K562 (cell line): ENCODE results near the gene LBHD2. TPM values are rescaled to one million over a fixed set of nuclear protein-coding genes. Genes with fewer than 3 reads are reported as not detected.

Experiments
- ARID1B ChIP-seq: fragments of 450-650 bp; IDR thresholded peaks from 2 replicates; pipeline ENCODE4 v1.6.1; 2016; ENCODE audit warnings: antibody characterized with exemption, mild to moderate bottlenecking, inconsistent platforms
- ATF1 ChIP-seq, 2 experiments: fragments of 450-650 bp in 1 of 2; IDR thresholded peaks; 2 replicates each; pipeline ENCODE4 v1.6.1; 2016; ENCODE audit warnings: missing compliant biosample characterization in 1 of 2, missing genetic modification characterization in 1 of 2
- HNRNPH1 ChIP-seq: fragments of 200-400 bp; formaldehyde crosslinking; optimal IDR thresholded peaks from 2 replicates; pipeline ENCODE3; 2017; ENCODE audit warnings: low read depth, mild to moderate bottlenecking, low read length, moderate library complexity
- HNRNPLL ChIP-seq: fragments of 200-400 bp; formaldehyde crosslinking; IDR thresholded peaks from 2 replicates; pipeline ENCODE4 v1.6.1; 2017; ENCODE audit warnings: low read length, low read depth, mild to moderate bottlenecking; ENCODE audit not compliant: poor library complexity, severe bottlenecking
- L3MBTL2 ChIP-seq: fragments of 450-650 bp; IDR thresholded peaks from 2 replicates; pipeline ENCODE4 v1.6.1; 2016; ENCODE audit warnings: mild to moderate bottlenecking, moderate library complexity
- LEF1 ChIP-seq: fragments of 450-650 bp; IDR thresholded peaks from 2 replicates; pipeline ENCODE4 v1.6.1; 2016; ENCODE audit warnings: mild to moderate bottlenecking
- MTA2 ChIP-seq: fragments of 450-650 bp; IDR thresholded peaks from 2 replicates; pipeline ENCODE4 v1.6.1; 2016; ENCODE audit warnings: low read depth
- RB1 ChIP-seq: fragments of 450-650 bp; IDR thresholded peaks from 2 replicates; pipeline ENCODE4 v1.6.1; 2017; ENCODE audit warnings: low read depth, mild to moderate bottlenecking
- SPI1 ChIP-seq: IDR thresholded peaks from 2 replicates; pipeline ENCODE4 v1.6.1; 2011; ENCODE audit warnings: low read depth, low read length, control low read depth, borderline replicate concordance
- TAF7 ChIP-seq: fragments of 450-650 bp; IDR thresholded peaks from 2 replicates; pipeline ENCODE4 v1.6.1; 2016; ENCODE audit warnings: missing genetic modification characterization, missing compliant biosample characterization
- THRAP3 ChIP-seq: fragments of 450-650 bp; IDR thresholded peaks from 2 replicates; pipeline ENCODE4 v1.6.1; 2016; ENCODE audit warnings: mild to moderate bottlenecking, inconsistent platforms, borderline replicate concordance
- U2AF1 ChIP-seq: fragments of 200-400 bp; formaldehyde crosslinking; optimal IDR thresholded peaks from 2 replicates; pipeline ENCODE3; 2017; ENCODE audit warnings: mild to moderate bottlenecking, low read depth, low read length, moderate library complexity
- YY1 ChIP-seq, 3 experiments: IDR thresholded peaks; 2 replicates each; pipeline ENCODE4 v1.6.1; 2011; ENCODE audit warnings: low read length in 2 of 3, mild to moderate bottlenecking in 2 of 3, moderate library complexity in 2 of 3, borderline replicate concordance in 1 of 3, control low read depth in 1 of 3, low read depth in 1 of 3; ENCODE audit not compliant: insufficient read depth in 3 of 3, insufficient replicate concordance in 2 of 3, control insufficient read depth in 1 of 3, insufficient read length in 1 of 3; ENCODE audit errors: extremely low read depth in 1 of 3
- ZNF23 ChIP-seq: fragments of 250-450 bp; sonication (Bioruptor Pico); IDR thresholded peaks from 2 replicates; pipeline ENCODE4 v1.4.0; 2020; ENCODE audit warnings: mild to moderate bottlenecking
- polyA plus RNA-seq, 8 experiments: library from polyadenylated mRNA; depleted of rRNA in 4 of 8; stranded (reverse) in 5 of 8; unstranded in 3 of 8; fragments of >200 nt; fragmentation: Nextera tagmentation in 2 of 8; fragmentation: Illumina TruSeq in 1 of 8; extraction: Ambion mirVana in 2 of 8; extraction: Trizol in 1 of 8; gene quantifications; 2 replicates each; pipeline versions ENCODE4 v1.2.1 to v1.2.3, GENCODE V29; 2011 to 2014; ENCODE audit warnings: inconsistent platforms in 1 of 8, missing spikeins in 1 of 8
- total RNA-seq, 7 experiments: library from RNA; depleted of rRNA in 6 of 7; stranded (reverse); fragments of >200 nt in 6 of 7; fragmentation: Illumina TruSeq in 2 of 7; extraction: Trizol in 2 of 7; gene quantifications; 2 replicates each; pipeline versions ENCODE4 v1.2.1 to v1.2.3, GENCODE V29; 2011 to 2021; ENCODE audit warnings: low replicate concordance in 1 of 7
- TF ChIP-seq, protein P1 (sequence below): fragments of 450-650 bp; IDR thresholded peaks from 2 replicates; pipeline ENCODE4 v1.6.1; 2017; ENCODE audit warnings: antibody characterized with exemption, mild to moderate bottlenecking
- TF ChIP-seq, protein P2 (sequence below): sonication (generic); formaldehyde crosslinking; IDR thresholded peaks from 2 replicates; pipeline ENCODE4 v1.8.0; 2022; ENCODE audit warnings: missing genetic modification reagents, mild to moderate bottlenecking, borderline replicate concordance
- TF ChIP-seq, protein P3 (sequence below), 2 experiments: fragments of 450-650 bp in 1 of 2; sonication (generic) in 1 of 2; formaldehyde crosslinking in 1 of 2; IDR thresholded peaks in 1 of 2; conservative IDR thresholded peaks in 1 of 2; 2 replicates each; pipeline versions ENCODE4 v1.6.1 to v1.8.1; 2016 to 2023; ENCODE audit warnings: mild to moderate bottlenecking in 2 of 2, moderate library complexity in 2 of 2, inconsistent platforms in 1 of 2, missing genetic modification reagents in 1 of 2
- TF ChIP-seq, protein P4 (sequence below): fragments of 450-650 bp; IDR thresholded peaks from 2 replicates; pipeline ENCODE4 v1.6.1; 2016

Gene LBHD2
- total and polyA plus RNA-seq, 9 of the 15 experiments (the other 6 are each of a cell fraction or from before 2014, with no cell fraction given), result not detected

DNA sequence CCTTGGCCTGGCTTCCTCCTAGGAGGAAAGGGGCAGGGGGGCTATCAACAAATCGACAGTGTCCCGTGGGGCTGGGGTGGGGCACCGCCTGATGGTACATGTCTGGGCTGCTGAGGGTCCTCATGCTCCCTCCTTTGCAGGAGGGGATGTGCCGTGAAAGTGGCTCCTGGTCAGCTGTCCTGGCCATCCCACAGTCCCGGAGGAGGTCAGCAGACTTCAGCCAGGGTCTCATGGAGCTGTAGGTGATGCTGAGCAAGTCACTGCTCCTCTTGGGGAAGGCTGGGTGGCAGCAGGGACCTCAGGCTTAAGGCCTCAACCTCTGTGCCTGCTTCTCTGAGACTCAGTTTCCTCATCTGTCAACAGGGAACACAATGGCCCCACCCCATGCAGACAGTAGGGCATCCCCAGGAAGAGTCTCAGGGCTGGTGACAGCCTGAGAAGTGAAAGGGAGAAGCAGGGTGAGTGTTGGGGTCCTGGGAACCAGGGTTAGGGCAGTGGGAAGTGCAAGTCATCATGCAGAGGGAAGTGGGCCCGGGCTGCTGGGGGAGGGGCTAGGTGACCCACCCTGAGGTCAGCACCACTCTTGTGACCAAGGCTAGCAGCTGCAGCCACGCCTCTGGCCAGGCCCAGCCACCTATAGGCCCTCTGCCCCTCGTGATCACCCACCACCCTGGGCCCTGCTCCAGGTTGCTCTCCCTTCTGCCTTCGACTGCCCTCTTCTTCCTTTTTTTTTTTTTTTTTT lies 34.8 kb downstream of the LBHD2 start (continued):
- TF ChIP-seq L3MBTL2 (peak; percentile 76), ZNF23 (no peak), LEF1 (peak; percentile 61; the same call in 1 of the 2 replicates), HNRNPLL (no peak), ATF1 (CRISPR knock-in tag; IDR thresholded peaks at IDR 0.05) (no peak), ATF1 (tag; IDR thresholded peaks at IDR 0.05) (peak; percentile 33; the same call in 1 of the 2 replicates), THRAP3 (no peak), ARID1B (peak; percentile 66), U2AF1 (no peak), YY1 (IDR thresholded peaks at IDR 0.05; ENCODE audit: borderline replicate concordance in 1 of 3, control insufficient read depth in 1 of 3, extremely low read depth in 1 of 3, insufficient read depth in 3 of 3, insufficient read length in 1 of 3, insufficient replicate concordance in 2 of 3, low read depth in 1 of 3, low read length in 2 of 3) (no peak), MTA2 (0 out of 2 replicates have a peak, but pooled peaks have one; percentile 9), HNRNPH1 (no peak), TAF7 (tag) (peak; percentile 41; the same call in 1 of the 2 replicates), RB1 (0 out of 2 replicates have a peak, but pooled peaks have one; percentile 9), SPI1 (peak; percentile 98)
- TF ChIP-seq, protein P1, sequence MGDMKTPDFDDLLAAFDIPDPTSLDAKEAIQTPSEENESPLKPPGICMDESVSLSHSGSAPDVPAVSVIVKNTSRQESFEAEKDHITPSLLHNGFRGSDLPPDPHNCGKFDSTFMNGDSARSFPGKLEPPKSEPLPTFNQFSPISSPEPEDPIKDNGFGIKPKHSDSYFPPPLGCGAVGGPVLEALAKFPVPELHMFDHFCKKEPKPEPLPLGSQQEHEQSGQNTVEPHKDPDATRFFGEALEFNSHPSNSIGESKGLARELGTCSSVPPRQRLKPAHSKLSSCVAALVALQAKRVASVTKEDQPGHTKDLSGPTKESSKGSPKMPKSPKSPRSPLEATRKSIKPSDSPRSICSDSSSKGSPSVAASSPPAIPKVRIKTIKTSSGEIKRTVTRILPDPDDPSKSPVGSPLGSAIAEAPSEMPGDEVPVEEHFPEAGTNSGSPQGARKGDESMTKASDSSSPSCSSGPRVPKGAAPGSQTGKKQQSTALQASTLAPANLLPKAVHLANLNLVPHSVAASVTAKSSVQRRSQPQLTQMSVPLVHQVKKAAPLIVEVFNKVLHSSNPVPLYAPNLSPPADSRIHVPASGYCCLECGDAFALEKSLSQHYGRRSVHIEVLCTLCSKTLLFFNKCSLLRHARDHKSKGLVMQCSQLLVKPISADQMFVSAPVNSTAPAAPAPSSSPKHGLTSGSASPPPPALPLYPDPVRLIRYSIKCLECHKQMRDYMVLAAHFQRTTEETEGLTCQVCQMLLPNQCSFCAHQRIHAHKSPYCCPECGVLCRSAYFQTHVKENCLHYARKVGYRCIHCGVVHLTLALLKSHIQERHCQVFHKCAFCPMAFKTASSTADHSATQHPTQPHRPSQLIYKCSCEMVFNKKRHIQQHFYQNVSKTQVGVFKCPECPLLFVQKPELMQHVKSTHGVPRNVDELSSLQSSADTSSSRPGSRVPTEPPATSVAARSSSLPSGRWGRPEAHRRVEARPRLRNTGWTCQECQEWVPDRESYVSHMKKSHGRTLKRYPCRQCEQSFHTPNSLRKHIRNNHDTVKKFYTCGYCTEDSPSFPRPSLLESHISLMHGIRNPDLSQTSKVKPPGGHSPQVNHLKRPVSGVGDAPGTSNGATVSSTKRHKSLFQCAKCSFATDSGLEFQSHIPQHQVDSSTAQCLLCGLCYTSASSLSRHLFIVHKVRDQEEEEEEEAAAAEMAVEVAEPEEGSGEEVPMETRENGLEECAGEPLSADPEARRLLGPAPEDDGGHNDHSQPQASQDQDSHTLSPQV, result peak; percentile 88
- TF ChIP-seq, protein P2, sequence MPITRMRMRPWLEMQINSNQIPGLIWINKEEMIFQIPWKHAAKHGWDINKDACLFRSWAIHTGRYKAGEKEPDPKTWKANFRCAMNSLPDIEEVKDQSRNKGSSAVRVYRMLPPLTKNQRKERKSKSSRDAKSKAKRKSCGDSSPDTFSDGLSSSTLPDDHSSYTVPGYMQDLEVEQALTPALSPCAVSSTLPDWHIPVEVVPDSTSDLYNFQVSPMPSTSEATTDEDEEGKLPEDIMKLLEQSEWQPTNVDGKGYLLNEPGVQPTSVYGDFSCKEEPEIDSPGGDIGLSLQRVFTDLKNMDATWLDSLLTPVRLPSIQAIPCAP, result no peak
- TF ChIP-seq, protein P3, sequence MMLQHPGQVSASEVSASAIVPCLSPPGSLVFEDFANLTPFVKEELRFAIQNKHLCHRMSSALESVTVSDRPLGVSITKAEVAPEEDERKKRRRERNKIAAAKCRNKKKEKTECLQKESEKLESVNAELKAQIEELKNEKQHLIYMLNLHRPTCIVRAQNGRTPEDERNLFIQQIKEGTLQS (IDR thresholded peaks at IDR 0.05), result peak; percentile 44
- TF ChIP-seq, protein P3 (CRISPR knock-in tag; conservative IDR thresholded peaks at IDR 0.05), result no peak
- TF ChIP-seq, protein P4, sequence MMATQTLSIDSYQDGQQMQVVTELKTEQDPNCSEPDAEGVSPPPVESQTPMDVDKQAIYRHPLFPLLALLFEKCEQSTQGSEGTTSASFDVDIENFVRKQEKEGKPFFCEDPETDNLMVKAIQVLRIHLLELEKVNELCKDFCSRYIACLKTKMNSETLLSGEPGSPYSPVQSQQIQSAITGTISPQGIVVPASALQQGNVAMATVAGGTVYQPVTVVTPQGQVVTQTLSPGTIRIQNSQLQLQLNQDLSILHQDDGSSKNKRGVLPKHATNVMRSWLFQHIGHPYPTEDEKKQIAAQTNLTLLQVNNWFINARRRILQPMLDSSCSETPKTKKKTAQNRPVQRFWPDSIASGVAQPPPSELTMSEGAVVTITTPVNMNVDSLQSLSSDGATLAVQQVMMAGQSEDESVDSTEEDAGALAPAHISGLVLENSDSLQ, result no peak
